Measurements from ENCODE around the gene TRAM2.

DNA sequence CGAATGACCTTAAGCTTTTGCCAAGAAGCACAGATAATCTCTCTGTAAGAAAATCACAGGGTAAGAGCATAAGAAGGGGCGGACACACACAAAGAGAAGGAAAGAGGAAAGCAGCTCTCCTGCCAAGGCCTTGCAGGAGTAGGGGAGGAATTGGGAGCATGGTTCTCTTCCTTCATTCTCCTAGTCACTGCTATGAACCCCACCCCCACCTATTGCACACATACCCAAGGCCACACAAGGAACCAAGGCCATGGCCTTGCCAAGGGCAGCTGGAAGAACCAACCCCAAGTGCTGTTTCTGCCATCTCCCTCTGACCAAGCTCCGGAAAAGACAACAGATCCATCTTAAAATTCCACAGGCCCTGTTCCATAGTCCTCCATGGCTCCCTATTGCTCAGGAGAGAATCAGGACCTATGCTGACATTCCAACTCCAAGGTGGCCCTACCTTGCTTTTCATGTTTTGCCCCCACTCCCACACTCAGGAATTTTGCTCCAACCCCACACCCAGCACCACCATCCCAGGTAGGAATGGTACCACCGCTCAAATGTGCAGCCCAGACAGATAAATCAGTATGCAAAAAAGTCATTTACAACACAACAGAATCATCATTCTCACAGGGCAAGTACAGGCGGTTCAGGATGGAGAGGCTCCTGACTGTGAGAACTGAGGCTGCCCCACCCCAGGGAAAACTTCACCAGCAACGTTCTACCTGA is 31.3 kb downstream of the TRAM2 start:
- no peak for TF ChIP-seq POLR2AphosphoS5 (IDR thresholded peaks at IDR 0.05)
- TF ChIP-seq, protein P1, sequence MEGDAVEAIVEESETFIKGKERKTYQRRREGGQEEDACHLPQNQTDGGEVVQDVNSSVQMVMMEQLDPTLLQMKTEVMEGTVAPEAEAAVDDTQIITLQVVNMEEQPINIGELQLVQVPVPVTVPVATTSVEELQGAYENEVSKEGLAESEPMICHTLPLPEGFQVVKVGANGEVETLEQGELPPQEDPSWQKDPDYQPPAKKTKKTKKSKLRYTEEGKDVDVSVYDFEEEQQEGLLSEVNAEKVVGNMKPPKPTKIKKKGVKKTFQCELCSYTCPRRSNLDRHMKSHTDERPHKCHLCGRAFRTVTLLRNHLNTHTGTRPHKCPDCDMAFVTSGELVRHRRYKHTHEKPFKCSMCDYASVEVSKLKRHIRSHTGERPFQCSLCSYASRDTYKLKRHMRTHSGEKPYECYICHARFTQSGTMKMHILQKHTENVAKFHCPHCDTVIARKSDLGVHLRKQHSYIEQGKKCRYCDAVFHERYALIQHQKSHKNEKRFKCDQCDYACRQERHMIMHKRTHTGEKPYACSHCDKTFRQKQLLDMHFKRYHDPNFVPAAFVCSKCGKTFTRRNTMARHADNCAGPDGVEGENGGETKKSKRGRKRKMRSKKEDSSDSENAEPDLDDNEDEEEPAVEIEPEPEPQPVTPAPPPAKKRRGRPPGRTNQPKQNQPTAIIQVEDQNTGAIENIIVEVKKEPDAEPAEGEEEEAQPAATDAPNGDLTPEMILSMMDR (IDR thresholded peaks at IDR 0.05): no peak
